SU-DHL-6 (cell line): ENCODE data around the gene LRRC10B.

Source experiments
- H2AFZ ChIP-seq: fragments of 200-600 bp; sonication (generic); 2 replicates; pipeline ENCODE4 v1.6.1; 2014; ENCODE audit warnings: low read depth, mild to moderate bottlenecking, moderate library complexity, mixed read lengths, antibody characterized with exemption, low read length; ENCODE audit not compliant: severe bottlenecking
- H3F3A ChIP-seq: fragments of 200-600 bp; shearing (Covaris generic); 2 replicates; pipeline ENCODE4 v1.6.0; 2016; ENCODE audit warnings: antibody characterized with exemption, mild to moderate bottlenecking; ENCODE audit not compliant: insufficient read depth
- H3K27ac ChIP-seq: fragments of 200-600 bp; sonication (generic); 2 replicates; pipeline ENCODE4 v1.5.1; 2016; ENCODE audit warnings: low read depth, mild to moderate bottlenecking, low read length, moderate library complexity, mixed read lengths
- H3K27me3 ChIP-seq: fragments of 200-600 bp; sonication (generic), shearing (Covaris generic); 2 replicates; pipeline ENCODE4 v1.6.0; 2014; ENCODE audit warnings: mild to moderate bottlenecking, low read length
- H3K36me3 ChIP-seq: fragments of 200-600 bp; sonication (generic); 2 replicates; pipeline ENCODE4 v1.6.1; 2014; ENCODE audit warnings: mild to moderate bottlenecking, low read length, mixed read lengths
- H3K4me2 ChIP-seq: fragments of 300-600, 200-600 bp; shearing (Covaris generic), sonication (generic); 2 replicates; pipeline ENCODE4 v1.6.0; 2014; ENCODE audit warnings: low read length, low read depth, mild to moderate bottlenecking; ENCODE audit not compliant: poor library complexity, severe bottlenecking
- H3K4me3 ChIP-seq: fragments of 200-600 bp; sonication (generic); 2 replicates; pipeline ENCODE4 v1.5.1; 2014; ENCODE audit warnings: antibody characterized with exemption, low read length, mild to moderate bottlenecking, mixed read lengths; ENCODE audit not compliant: insufficient read depth, poor library complexity, severe bottlenecking
- H3K79me2 ChIP-seq: fragments of 200-600 bp; sonication (generic); 2 replicates; pipeline ENCODE4 v1.6.1; 2014; ENCODE audit warnings: mild to moderate bottlenecking, low read length, moderate library complexity; ENCODE audit not compliant: insufficient read depth
- H3K9ac ChIP-seq: fragments of 200-600 bp; sonication (generic); 2 replicates; pipeline ENCODE4 v1.7.0; 2014; ENCODE audit warnings: mild to moderate bottlenecking, low read length
- H3K9me2 ChIP-seq: fragments of 200-600 bp; sonication (generic); replicated peaks from 2 replicates; pipeline ENCODE4 v1.6.1; 2014; ENCODE audit warnings: low read length; ENCODE audit not compliant: insufficient read depth
- H3K9me3 ChIP-seq: fragments of 200-600 bp; sonication (generic); 2 replicates; pipeline ENCODE4 v1.6.1; 2014; ENCODE audit warnings: low read length, mixed read lengths; ENCODE audit not compliant: insufficient read depth
- H4K20me1 ChIP-seq: fragments of 200-600 bp; sonication (generic); 2 replicates; pipeline ENCODE4 v1.6.1; 2014; ENCODE audit warnings: low read depth, mild to moderate bottlenecking, antibody characterized with exemption, low read length, moderate library complexity, mixed read lengths
- CTCF ChIP-seq: fragments of 200-600 bp; sonication (generic); IDR thresholded peaks from one replicate; pipeline ENCODE4 v1.5.1; 2017; ENCODE audit warnings: antibody characterized with exemption, mild to moderate bottlenecking, low read length, moderate library complexity; ENCODE audit not compliant: insufficient read depth, poor library complexity, severe bottlenecking
- EZH2phosphoT487 ChIP-seq: fragments of 200-600 bp; sonication (generic), shearing (Covaris generic); conservative IDR thresholded peaks from 2 replicates; pipeline ENCODE4 v1.6.1; 2018; ENCODE audit warnings: mild to moderate bottlenecking, antibody characterized with exemption, low read length, moderate library complexity, mixed read lengths

Gene LRRC10B

GRCh38 chr11:61532134-61533038, 23.8 kb downstream of the LRRC10B start:
- H4K20me1 ChIP-seq: no peaks in the 10 kb centered on the region
- no peak overlapping the region for H2AFZ ChIP-seq
- no peak overlapping the region for H3K9ac ChIP-seq
- no peaks in the 10 kb centered on the region for H3K36me3 ChIP-seq
- H3K4me2 ChIP-seq: no peak overlapping the region
- no peaks in the 10 kb centered on the region for H3F3A ChIP-seq
- TF ChIP-seq EZH2phosphoT487 (no peak), CTCF (peak; percentile 86)
- H3K79me2 ChIP-seq: no peaks in the 10 kb centered on the region
- no peak overlapping the region for H3K27ac ChIP-seq
- H3K9me2 ChIP-seq: no peaks in the 10 kb centered on the region
- no peaks in the 10 kb centered on the region for H3K27me3 ChIP-seq
- H3K4me3 ChIP-seq: no peak overlapping the region
- H3K9me3 ChIP-seq: no peaks in the 10 kb centered on the region

DNA sequence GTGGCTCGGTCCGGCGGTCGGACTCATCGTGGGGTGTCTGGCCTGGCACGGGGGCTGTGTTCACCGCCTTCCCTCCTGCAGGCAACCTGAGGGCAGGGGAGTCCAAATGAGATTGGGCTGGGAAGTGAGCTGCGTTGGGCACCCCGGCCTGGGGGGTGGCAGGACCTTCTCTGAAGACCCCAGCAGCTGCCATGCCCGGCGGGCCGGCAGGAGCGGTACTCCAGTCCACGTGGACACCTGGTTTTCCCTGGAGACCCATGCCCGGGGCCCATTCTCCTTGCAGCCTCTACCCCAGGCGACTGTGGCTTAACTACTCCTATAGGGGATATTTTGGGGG, 24.5 kb downstream of the LRRC10B start:
- Histone ChIP-seq H3F3A (no peaks in the 10 kb centered on the region), H3K9me3 (no peaks in the 10 kb centered on the region), H3K36me3 (no peaks in the 10 kb centered on the region), H4K20me1 (no peaks in the 10 kb centered on the region), H3K4me2 (no peak overlapping the region), H3K27me3 (no peaks in the 10 kb centered on the region), H3K9me2 (no peaks in the 10 kb centered on the region), H3K27ac (no peak overlapping the region), H3K9ac (no peak overlapping the region), H3K79me2 (no peaks in the 10 kb centered on the region), H2AFZ (no peak overlapping the region), H3K4me3 (no peak overlapping the region)
- TF ChIP-seq EZH2phosphoT487: no peak
- no peak for TF ChIP-seq CTCF

DNA sequence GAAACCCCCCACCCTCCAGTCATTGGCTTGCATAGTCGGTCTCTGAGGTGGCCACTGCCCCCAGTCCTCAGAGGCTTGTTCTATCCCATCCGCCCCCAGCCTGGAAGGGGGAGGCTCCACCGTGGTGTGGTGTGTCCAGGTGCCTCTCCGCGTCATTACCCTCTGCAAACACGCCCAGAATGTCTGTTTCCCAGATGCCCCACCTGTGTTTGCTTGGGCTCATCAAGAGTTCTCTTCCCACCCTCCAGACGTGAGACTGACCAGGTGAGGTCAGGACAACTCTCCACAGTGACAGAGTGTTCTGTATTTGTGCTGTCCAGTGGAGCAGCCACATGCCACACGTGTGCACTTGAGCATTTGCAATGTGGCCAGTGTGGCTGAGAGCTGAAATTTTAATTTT, 24.9 kb downstream of the LRRC10B start:
- Histone ChIP-seq H3K27ac (no peak overlapping the region), H3F3A (no peaks in the 10 kb centered on the region), H3K79me2 (no peaks in the 10 kb centered on the region), H3K4me2 (no peak overlapping the region), H2AFZ (no peak overlapping the region), H3K9me2 (no peaks in the 10 kb centered on the region), H3K27me3 (no peaks in the 10 kb centered on the region), H3K9me3 (no peaks in the 10 kb centered on the region), H4K20me1 (no peaks in the 10 kb centered on the region), H3K9ac (no peak overlapping the region), H3K36me3 (no peaks in the 10 kb centered on the region), H3K4me3 (no peak overlapping the region)
- TF ChIP-seq CTCF: no peak
- no peak for TF ChIP-seq EZH2phosphoT487
